DOHH2 (cell line): ENCODE results near the gene LGALS3.

Experiments
- H3F3A ChIP-seq: fragments of 200-600 bp; sonication (generic), shearing (Covaris generic); 2 replicates; pipeline ENCODE4 v1.6.0; 2016; ENCODE audit warnings: antibody characterized with exemption, mild to moderate bottlenecking; ENCODE audit not compliant: control insufficient read depth, insufficient read depth
- H3K27ac ChIP-seq: fragments of 200-600 bp; sonication (generic); 2 replicates; pipeline ENCODE4 v1.5.1; 2014; ENCODE audit warnings: low read depth, mild to moderate bottlenecking, low read length, moderate library complexity
- H3K27me3 ChIP-seq: fragments of 200-600 bp; sonication (generic); 2 replicates; pipeline ENCODE4 v1.6.1; 2014; ENCODE audit warnings: mild to moderate bottlenecking, low read length, mixed read lengths; ENCODE audit not compliant: control insufficient read depth
- H3K36me3 ChIP-seq: fragments of 200-600 bp; sonication (generic); 2 replicates; pipeline ENCODE4 v1.6.1; 2014; ENCODE audit warnings: mild to moderate bottlenecking, low read length, moderate library complexity, mixed read lengths; ENCODE audit not compliant: control insufficient read depth
- H3K4me1 ChIP-seq: fragments of 200-600 bp; sonication (generic); 2 replicates; pipeline ENCODE4 v1.6.1; 2014; ENCODE audit warnings: mild to moderate bottlenecking, low read length, mixed read lengths; ENCODE audit not compliant: control insufficient read depth
- H3K4me2 ChIP-seq: fragments of 200-600 bp; sonication (generic); 2 replicates; pipeline ENCODE4 v1.6.0; 2014; ENCODE audit warnings: mild to moderate bottlenecking, low read length, moderate library complexity
- H3K4me3 ChIP-seq: fragments of 200-600 bp; sonication (generic); 2 replicates; pipeline ENCODE4 v1.5.1; 2014; ENCODE audit warnings: mild to moderate bottlenecking, low read length, mixed read lengths
- H3K79me2 ChIP-seq: fragments of 200-600 bp; sonication (generic); 2 replicates; pipeline ENCODE4 v1.6.1; 2014; ENCODE audit warnings: mild to moderate bottlenecking, low read length, mixed read lengths; ENCODE audit not compliant: control insufficient read depth
- H3K9me2 ChIP-seq: fragments of 200-600 bp; sonication (generic); replicated peaks from 2 replicates; pipeline ENCODE4 v1.6.1; 2014; ENCODE audit warnings: mild to moderate bottlenecking, low read length, mixed read lengths; ENCODE audit not compliant: control insufficient read depth
- H3K9me3 ChIP-seq: fragments of 200-600 bp; sonication (generic); 2 replicates; pipeline ENCODE4 v1.6.1; 2014; ENCODE audit warnings: antibody characterized with exemption, low read length, mixed read lengths; ENCODE audit not compliant: control insufficient read depth, insufficient read depth
- H4K20me1 ChIP-seq: fragments of 200-600 bp; sonication (generic); 2 replicates; pipeline ENCODE4 v1.6.0; 2014; ENCODE audit warnings: low read depth, mild to moderate bottlenecking, antibody characterized with exemption, low read length, moderate library complexity; ENCODE audit not compliant: control insufficient read depth, insufficient read depth
- EZH2phosphoT487 ChIP-seq: fragments of 200-600 bp; sonication (generic); IDR thresholded peaks from 2 replicates; pipeline ENCODE4 v1.6.1; 2017; ENCODE audit warnings: borderline replicate concordance, mild to moderate bottlenecking, antibody characterized with exemption, low read length, moderate library complexity, mixed read lengths
- TF ChIP-seq, protein P1 (sequence below): fragments of 200-600 bp; sonication (generic); IDR thresholded peaks from one replicate; pipeline ENCODE4 v1.5.1; 2014; ENCODE audit warnings: antibody characterized with exemption, mild to moderate bottlenecking, low read depth, low read length; ENCODE audit not compliant: poor library complexity, severe bottlenecking

The LGALS3 gene

DNA sequence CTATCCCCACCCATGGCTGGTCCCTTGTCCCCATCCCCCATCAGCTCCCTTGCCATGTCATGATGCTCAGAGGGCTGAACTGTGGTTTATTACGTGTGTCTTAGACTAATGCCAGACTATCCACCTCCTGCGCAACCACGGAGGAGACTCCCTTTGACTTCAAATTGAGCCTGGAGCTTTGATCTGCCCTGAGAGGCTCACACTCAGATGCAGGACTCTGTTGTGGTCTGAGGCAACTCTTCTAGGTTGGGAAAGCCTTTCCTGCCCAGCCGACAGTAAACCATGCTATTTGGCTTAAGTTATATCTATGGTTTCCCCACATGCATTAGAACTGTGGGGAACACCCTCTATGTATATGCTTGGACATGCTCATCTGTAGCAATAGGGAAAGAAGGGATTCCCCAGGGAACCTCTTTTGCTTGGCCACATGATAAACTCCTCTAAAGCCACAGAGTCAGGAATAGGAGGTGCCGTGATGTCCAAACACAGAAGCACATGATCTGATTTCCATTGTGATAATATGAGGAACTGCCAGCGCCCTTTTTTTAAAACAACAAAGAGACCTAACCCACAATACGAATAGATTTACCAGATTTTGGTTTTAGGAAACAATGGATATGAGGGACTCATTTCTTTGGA, 11.1 kb upstream of the LGALS3 start:
- H3K27me3 ChIP-seq: peaks cover 7% of the 10 kb centered on the region

DNA sequence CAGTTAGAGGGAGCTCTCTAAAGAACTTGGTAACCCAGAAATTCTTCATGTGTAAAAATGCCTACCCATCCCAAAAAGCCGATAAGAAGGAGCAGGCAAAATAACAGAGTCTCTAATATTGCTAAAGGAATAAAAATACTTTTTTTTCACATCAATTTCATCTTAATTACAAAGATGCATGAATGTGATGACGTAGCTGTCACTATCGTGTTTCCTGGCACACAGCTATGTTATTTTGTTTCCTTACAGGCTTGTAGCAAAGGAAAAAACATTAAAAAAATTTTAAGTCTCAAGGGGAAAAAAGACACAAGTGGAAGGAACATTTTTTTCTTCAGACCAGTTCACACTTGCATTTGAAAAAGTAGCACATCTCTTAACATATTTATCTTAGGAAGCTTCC, 10.3 kb upstream of the LGALS3 start:
- Histone ChIP-seq H3K27ac (no peak overlapping the region), H3K9me2 (no peaks in the 10 kb centered on the region), H3K4me3 (no peak overlapping the region), H4K20me1 (no peaks in the 10 kb centered on the region), H3K27me3 (peaks cover 7% of the 10 kb centered on the region), H3F3A (no peaks in the 10 kb centered on the region), H3K4me1 (no peaks in the 10 kb centered on the region), H3K36me3 (no peaks in the 10 kb centered on the region), H3K9me3 (no peaks in the 10 kb centered on the region), H3K4me2 (no peak overlapping the region), H3K79me2 (no peaks in the 10 kb centered on the region)
- TF ChIP-seq, protein P1, sequence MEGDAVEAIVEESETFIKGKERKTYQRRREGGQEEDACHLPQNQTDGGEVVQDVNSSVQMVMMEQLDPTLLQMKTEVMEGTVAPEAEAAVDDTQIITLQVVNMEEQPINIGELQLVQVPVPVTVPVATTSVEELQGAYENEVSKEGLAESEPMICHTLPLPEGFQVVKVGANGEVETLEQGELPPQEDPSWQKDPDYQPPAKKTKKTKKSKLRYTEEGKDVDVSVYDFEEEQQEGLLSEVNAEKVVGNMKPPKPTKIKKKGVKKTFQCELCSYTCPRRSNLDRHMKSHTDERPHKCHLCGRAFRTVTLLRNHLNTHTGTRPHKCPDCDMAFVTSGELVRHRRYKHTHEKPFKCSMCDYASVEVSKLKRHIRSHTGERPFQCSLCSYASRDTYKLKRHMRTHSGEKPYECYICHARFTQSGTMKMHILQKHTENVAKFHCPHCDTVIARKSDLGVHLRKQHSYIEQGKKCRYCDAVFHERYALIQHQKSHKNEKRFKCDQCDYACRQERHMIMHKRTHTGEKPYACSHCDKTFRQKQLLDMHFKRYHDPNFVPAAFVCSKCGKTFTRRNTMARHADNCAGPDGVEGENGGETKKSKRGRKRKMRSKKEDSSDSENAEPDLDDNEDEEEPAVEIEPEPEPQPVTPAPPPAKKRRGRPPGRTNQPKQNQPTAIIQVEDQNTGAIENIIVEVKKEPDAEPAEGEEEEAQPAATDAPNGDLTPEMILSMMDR: no peak
- no peak for TF ChIP-seq EZH2phosphoT487

More for the DNA sequence above, 11.1 kb upstream of the LGALS3 start:
- no peak for TF ChIP-seq EZH2phosphoT487
- TF ChIP-seq, protein P1: no peak
- Histone ChIP-seq H3K4me2 (no peak overlapping the region), H3K9me2 (no peaks in the 10 kb centered on the region), H3K4me1 (no peaks in the 10 kb centered on the region), H4K20me1 (no peaks in the 10 kb centered on the region), H3K4me3 (no peak overlapping the region), H3K79me2 (no peaks in the 10 kb centered on the region), H3K27ac (no peak overlapping the region), H3F3A (no peaks in the 10 kb centered on the region), H3K36me3 (no peaks in the 10 kb centered on the region), H3K9me3 (no peaks in the 10 kb centered on the region)

DNA sequence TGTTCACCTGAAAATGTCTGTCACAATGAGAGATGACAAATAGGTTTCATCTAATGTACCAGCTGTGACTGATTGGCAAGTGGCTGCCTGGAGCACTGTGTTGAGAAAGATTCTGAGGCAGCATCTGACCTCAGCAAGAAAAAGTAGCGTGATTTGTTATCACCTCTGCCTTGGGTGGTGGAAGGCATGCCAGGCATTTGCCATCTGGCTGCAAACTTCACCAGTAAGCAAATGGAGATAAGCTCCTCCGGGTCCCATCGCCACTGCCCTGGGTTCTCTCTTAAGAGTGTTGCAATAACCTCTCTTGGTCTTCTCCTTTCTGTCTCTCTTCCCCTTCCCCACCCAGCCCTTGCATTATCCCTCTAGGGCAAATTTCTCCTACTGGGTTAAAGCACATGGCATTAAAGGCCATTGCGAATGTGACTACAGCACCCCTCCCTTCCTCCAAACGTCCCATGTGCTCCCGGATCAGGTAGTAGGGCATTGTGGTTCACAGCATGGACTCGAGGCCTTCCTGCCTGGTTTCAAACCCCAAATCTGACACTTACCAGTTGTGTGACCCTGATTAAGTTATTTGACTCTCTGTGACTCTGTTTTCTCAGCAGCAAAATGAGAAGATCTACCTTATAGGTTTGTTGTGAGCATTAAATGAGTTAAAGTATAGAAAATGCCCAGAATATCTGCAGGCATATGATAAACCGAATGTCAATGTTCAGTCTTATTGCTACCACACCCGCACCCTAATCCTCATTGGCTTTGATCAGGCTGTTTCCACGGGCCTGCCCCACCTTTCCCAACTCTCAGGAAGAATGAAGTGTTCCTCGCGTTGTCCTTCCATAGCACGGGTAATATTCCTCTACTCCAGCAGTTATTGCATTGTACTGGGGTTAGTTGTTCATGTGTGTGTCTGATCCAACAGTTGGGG, 8.2 kb upstream of the LGALS3 start:
- TF ChIP-seq EZH2phosphoT487: no peak

More for the DNA sequence above, 8.2 kb upstream of the LGALS3 start:
- H3K4me1 ChIP-seq: no peaks in the 10 kb centered on the region
- no peak overlapping the region for H3K4me2 ChIP-seq
- H3K9me3 ChIP-seq: no peaks in the 10 kb centered on the region
- no peak overlapping the region for H3K27ac ChIP-seq
- no peaks in the 10 kb centered on the region for H3K36me3 ChIP-seq
- no peaks in the 10 kb centered on the region for H3K79me2 ChIP-seq
- H3K9me2 ChIP-seq: no peaks in the 10 kb centered on the region
- no peaks in the 10 kb centered on the region for H4K20me1 ChIP-seq
- H3F3A ChIP-seq: no peaks in the 10 kb centered on the region
- H3K4me3 ChIP-seq: no peak overlapping the region
- H3K27me3 ChIP-seq: peaks cover 11% of the 10 kb centered on the region
